ENCODE data around the gene USB1.

The USB1 gene

GRCh38 chr16:57993438-57993837 lies 7.8 kb upstream of the USB1 start:
- no peak for TF ChIP-seq CTCF (IDR thresholded peaks at IDR 0.05; ENCODE audit: control insufficient read depth, insufficient read depth, low read depth, low read length, missing control alignments)
- H3K4me3 ChIP-seq (ENCODE audit: control insufficient read depth, low read depth, low read length) = no peak overlapping the region

GRCh38 chr16:57993897-57994296 lies 7.3 kb upstream of the USB1 start:
- no peak for DNase-seq (ENCODE audit: low read depth)
- TF ChIP-seq CTCF (IDR thresholded peaks at IDR 0.05; ENCODE audit: control insufficient read depth, insufficient read depth, low read depth, low read length, missing control alignments) = no peak
- no peak overlapping the region for H3K4me3 ChIP-seq (ENCODE audit: control insufficient read depth, low read depth, low read length)

More at GRCh38 chr16:57993438-57993837, 7.8 kb upstream of the USB1 start:
- DNase-seq (ENCODE audit: low read depth) = no peak

GRCh38 chr16:57994361-57994760 lies 6.8 kb upstream of the USB1 start:
- DNase-seq (ENCODE audit: low read depth) = no peak
- no peak overlapping the region for H3K4me3 ChIP-seq (ENCODE audit: control insufficient read depth, low read depth, low read length)
- no peak for TF ChIP-seq CTCF (IDR thresholded peaks at IDR 0.05; ENCODE audit: control insufficient read depth, insufficient read depth, low read depth, low read length, missing control alignments)

DNA sequence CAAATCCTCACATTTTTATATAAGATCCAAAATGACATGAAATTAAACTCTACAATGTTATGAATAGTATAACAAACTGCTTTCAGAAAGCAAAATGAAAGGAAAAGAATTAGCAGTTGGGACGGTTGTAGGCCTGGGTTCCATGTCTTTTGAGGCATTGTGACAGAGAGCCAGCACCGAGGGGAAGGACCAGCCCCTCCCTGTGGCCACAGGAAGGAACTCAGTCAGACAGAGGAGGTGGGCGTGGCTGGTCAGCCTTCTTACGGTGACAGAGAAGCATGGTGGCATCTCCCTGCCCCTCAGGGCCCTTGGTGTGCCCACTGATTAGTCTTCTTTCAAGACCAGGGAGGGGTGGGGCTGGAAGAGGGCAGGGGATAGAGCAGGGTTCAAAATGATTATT lies 6.4 kb upstream of the USB1 start:
- TF ChIP-seq CTCF (IDR thresholded peaks at IDR 0.05; ENCODE audit: control insufficient read depth, insufficient read depth, low read depth, low read length, missing control alignments) = peak; percentile 40
- no peak overlapping the region for H3K4me3 ChIP-seq (ENCODE audit: control insufficient read depth, low read depth, low read length)
- no peak for DNase-seq (ENCODE audit: low read depth)

DNA sequence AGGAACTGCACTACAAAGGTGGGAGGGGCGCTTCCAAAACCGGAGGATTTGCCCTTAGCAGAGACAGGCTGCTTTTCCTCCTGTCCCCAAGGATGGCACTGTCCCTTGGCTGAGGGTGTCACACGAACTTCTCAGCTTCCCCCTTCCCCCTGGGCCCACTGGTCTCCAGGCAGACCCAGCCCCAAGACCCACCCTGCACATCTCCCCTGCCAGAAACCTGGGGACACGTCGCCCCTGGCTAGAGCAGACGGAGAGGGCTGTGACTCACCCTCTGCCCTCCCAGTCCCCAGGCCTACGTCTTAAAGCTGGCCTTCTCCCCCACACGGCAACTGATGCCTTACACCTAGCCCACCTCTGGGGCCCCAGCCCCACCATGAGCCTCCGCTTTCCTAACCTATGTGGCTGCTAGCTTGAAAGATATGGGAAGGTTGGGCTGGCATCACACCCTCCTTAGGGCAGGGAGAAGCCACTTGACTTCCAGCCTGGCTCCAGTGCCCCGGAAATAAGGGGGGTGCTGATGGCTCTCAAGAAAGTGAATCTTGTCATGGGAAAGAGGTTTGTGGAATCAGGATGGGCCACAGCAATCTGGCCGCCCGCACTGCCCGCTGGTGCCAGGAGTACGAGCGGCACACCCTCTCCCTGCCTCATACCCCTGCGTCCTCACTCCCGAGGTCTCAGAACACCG lies 5.3 kb upstream of the USB1 start:
- no peak for DNase-seq (ENCODE audit: low read depth)
- no peak for TF ChIP-seq CTCF (IDR thresholded peaks at IDR 0.05; ENCODE audit: control insufficient read depth, insufficient read depth, low read depth, low read length, missing control alignments)
- no peak overlapping the region for H3K4me3 ChIP-seq (ENCODE audit: control insufficient read depth, low read depth, low read length)

DNA sequence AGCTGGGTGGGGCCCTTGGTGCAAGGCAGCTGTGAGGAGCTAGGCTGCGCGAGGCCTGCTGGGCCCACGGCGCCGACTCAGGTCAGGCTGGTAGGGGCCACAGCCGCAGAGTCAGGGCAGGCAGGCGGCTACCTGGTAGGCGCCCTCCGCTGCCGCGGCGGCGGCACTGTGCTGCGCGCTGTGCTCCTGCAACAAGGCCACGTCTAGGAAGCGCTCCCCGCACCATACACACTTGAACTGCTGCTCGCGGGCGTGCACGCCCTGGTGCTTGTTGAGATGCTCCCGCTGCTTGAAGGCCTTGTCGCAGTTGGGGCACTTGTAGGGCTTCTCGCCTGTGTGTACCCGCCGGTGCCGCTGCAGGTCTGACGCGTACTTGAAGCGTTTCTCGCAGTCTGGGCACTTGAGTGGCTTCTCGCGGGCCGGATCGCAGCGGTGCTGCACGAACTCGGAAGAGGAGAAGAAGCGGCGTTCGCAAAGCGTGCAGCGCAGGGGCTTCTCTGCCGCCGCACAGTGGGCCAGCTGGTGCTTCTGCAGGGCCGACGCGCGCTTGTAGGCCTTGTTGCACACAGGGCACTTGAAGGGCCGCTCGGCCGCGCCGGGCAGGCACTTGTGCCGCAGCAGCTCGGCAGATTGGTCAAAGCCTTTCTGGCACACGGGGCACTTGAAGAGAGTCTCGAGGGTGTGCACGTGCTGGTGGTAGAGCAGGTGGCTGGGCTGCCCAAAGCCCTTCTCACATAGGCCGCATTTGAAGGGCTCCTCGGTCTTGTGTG lies 4.6 kb upstream of the USB1 start:
- DNase-seq (ENCODE audit: low read depth) = no peak
- TF ChIP-seq CTCF (IDR thresholded peaks at IDR 0.05; ENCODE audit: control insufficient read depth, insufficient read depth, low read depth, low read length, missing control alignments) = no peak
- no peak overlapping the region for H3K4me3 ChIP-seq (ENCODE audit: control insufficient read depth, low read depth, low read length)
